ENCODE results near the gene NMRAL1.

GRCh38 chr16:4491898-4492297 is 17.5 kb upstream of the NMRAL1 start:
- TF ChIP-seq GATA3 (IDR thresholded peaks at IDR 0.05; ENCODE audit: low read depth, low read length) (no peak), GATA2 (IDR thresholded peaks at IDR 0.05; ENCODE audit: low read depth, low read length) (no peak)

Measured in SH-SY5Y (cell line).